ENCODE results near the gene MED26.

The MED26 gene

GRCh38 chr19:16620584-16620983 lies 7.4 kb downstream of the MED26 start:
- H3K4me3 ChIP-seq (ENCODE audit: low read depth, low read length) = no peak overlapping the region
- TF ChIP-seq, protein P1, sequence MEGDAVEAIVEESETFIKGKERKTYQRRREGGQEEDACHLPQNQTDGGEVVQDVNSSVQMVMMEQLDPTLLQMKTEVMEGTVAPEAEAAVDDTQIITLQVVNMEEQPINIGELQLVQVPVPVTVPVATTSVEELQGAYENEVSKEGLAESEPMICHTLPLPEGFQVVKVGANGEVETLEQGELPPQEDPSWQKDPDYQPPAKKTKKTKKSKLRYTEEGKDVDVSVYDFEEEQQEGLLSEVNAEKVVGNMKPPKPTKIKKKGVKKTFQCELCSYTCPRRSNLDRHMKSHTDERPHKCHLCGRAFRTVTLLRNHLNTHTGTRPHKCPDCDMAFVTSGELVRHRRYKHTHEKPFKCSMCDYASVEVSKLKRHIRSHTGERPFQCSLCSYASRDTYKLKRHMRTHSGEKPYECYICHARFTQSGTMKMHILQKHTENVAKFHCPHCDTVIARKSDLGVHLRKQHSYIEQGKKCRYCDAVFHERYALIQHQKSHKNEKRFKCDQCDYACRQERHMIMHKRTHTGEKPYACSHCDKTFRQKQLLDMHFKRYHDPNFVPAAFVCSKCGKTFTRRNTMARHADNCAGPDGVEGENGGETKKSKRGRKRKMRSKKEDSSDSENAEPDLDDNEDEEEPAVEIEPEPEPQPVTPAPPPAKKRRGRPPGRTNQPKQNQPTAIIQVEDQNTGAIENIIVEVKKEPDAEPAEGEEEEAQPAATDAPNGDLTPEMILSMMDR (IDR thresholded peaks at IDR 0.05; ENCODE audit: low read depth, low read length) = no peak

GRCh38 chr19:16620018-16620417 lies 8.0 kb downstream of the MED26 start:
- no peak overlapping the region for H3K4me3 ChIP-seq (ENCODE audit: low read depth, low read length)
- TF ChIP-seq, protein P1 (IDR thresholded peaks at IDR 0.05; ENCODE audit: low read depth, low read length) = no peak

DNA sequence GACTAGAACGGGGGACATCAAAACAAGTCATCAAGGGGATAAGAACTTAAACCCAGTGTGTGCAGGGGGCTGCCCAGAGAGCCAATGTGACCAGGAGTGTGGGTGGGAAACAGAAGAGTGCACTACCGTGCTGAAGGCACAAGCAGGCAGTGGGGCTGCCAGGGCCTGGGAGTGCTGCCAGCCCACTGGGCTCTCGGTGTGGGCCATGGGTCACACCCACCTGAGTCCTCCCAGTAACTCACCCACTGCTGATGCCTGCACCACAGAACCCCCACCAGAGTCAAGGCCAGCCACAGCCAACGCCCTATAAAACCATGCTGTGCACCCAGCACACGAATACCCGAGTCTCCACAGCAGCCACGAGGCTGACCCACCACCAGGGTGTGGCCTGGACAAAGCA lies 8.5 kb downstream of the MED26 start:
- no peak overlapping the region for H3K4me3 ChIP-seq (ENCODE audit: low read depth, low read length)
- TF ChIP-seq, protein P1 (IDR thresholded peaks at IDR 0.05; ENCODE audit: low read depth, low read length) = no peak

- TF ChIP-seq, protein P1 (IDR thresholded peaks at IDR 0.05; ENCODE audit: low read depth, low read length) = no peak
- no peak overlapping the region for H3K4me3 ChIP-seq (ENCODE audit: low read depth, low read length)
These were observed 9.8 kb downstream of the MED26 start for GRCh38 chr19:16618248-16618647.

GRCh38 chr19:16615808-16616207 lies 12.2 kb downstream of the MED26 start:
- TF ChIP-seq, protein P1 (IDR thresholded peaks at IDR 0.05; ENCODE audit: low read depth, low read length) = no peak
- H3K4me3 ChIP-seq (ENCODE audit: low read depth, low read length) = no peak overlapping the region

GRCh38 chr19:16614941-16615340 lies 13.1 kb downstream of the MED26 start:
- TF ChIP-seq, protein P1 (IDR thresholded peaks at IDR 0.05; ENCODE audit: low read depth, low read length) = no peak
- H3K4me3 ChIP-seq (ENCODE audit: low read depth, low read length) = no peak overlapping the region

GRCh38 chr19:16613841-16614240 lies 14.2 kb downstream of the MED26 start:
- TF ChIP-seq, protein P1 (IDR thresholded peaks at IDR 0.05; ENCODE audit: low read depth, low read length) = no peak
- no peak overlapping the region for H3K4me3 ChIP-seq (ENCODE audit: low read depth, low read length)
